Measurements from ENCODE around the gene DNM2. TPM values are rescaled to one million over a fixed set of nuclear protein-coding genes. Genes with fewer than 3 reads are reported as not detected.
"Not testable (repeated sequence)": the region's sequence is repeated elsewhere in the genome, so short reads cannot be mapped to it uniquely, and the experiment has no call there.

DNM2 gene
- total RNA-seq, 4 donors from 2014 or later = 135 to 322 (median 173) TPM

DNA sequence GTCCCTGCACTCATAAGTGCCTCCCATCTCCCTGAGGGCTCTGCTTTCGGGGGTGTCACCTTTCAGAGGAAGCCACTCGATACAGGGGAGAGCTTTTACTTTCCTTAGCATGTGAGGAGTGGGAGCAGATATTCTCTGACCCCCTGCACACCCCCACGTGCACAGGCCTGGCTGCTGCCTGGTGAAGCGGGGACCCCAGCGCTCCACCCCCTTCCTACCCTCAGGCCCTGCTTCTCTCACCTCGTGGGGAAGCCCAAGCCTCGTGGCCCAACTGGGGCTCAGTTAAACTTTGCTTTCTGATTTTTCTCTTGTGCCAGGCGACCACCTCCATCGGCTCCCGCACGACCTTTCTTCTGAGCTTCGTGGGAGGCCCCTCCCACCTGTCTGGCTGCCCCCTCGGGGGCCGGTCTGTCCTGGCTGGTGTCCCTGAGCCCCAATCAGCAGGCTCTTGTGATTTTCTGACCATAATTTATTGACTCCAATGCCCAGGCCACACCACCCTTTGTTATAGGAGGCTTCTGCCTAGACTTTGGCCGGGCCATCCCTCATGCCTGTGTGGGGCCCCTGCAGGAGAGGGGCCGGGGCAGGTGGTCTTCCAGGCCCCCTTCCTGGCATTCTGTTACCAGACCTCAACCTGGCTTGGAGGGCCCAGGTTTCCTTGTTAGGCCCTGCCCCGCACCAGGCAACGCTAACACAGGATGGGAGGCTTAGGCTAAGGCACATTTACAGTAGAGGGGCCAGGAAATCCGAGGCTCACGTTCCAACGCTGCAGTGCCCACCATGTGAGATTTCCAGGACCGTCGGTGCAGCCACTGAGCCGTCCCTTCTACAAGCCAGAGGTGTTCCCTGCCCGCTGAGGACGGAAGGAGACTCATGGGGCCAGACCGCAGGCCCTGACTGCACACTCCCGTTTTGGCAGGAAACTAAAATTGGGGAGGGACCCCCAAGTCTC lies 114.4 kb downstream of the DNM2 start:
- no peak overlapping the region for H3K27ac ChIP-seq
- no peak for DNase-seq (ENCODE audit: low spot score in 2 of 2)
- peaks cover 65% of the 10 kb centered on the region for H3K36me3 ChIP-seq
- H3K4me1 ChIP-seq = peaks cover 17% of the 10 kb centered on the region
- no peaks in the 10 kb centered on the region for H3K27me3 ChIP-seq
- TF ChIP-seq POLR2A (IDR thresholded peaks at IDR 0.05) (no peak), EP300 (IDR thresholded peaks at IDR 0.05) (no peak), POLR2AphosphoS5 (IDR thresholded peaks at IDR 0.05) (no peak)
- TF ChIP-seq, protein P1, sequence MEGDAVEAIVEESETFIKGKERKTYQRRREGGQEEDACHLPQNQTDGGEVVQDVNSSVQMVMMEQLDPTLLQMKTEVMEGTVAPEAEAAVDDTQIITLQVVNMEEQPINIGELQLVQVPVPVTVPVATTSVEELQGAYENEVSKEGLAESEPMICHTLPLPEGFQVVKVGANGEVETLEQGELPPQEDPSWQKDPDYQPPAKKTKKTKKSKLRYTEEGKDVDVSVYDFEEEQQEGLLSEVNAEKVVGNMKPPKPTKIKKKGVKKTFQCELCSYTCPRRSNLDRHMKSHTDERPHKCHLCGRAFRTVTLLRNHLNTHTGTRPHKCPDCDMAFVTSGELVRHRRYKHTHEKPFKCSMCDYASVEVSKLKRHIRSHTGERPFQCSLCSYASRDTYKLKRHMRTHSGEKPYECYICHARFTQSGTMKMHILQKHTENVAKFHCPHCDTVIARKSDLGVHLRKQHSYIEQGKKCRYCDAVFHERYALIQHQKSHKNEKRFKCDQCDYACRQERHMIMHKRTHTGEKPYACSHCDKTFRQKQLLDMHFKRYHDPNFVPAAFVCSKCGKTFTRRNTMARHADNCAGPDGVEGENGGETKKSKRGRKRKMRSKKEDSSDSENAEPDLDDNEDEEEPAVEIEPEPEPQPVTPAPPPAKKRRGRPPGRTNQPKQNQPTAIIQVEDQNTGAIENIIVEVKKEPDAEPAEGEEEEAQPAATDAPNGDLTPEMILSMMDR (IDR thresholded peaks at IDR 0.05) = no peak
- no peaks in the 10 kb centered on the region for H3K9me3 ChIP-seq
- no peak overlapping the region for H3K4me3 ChIP-seq
- WGBS = 79% methylated on average over 21 of the region's 28 CpGs

DNA sequence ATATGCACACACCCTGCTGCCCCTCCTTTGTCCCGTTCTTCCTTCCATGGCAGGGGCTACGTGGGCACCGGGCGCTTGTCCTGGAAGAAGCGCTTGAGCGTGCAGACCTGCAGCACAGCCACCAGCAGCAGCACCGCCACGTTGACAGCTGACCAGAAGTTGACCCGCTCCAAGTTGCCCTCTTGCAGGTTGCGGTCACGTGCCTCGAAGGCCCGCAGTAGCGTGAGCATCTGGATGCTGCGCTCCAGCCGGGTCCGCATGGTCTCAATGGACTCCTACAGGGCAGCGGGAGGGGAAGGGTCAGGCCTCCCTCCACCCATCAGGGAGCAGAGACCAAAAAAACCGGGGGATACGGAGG lies 115.0 kb downstream of the DNM2 start:
- Histone ChIP-seq H3K4me3 (no peak overlapping the region), H3K27me3 (no peaks in the 10 kb centered on the region), H3K4me1 (peaks cover 17% of the 10 kb centered on the region), H3K27ac (no peak overlapping the region), H3K9me3 (no peaks in the 10 kb centered on the region), H3K36me3 (peaks cover 58% of the 10 kb centered on the region)
- TF ChIP-seq POLR2AphosphoS5 (IDR thresholded peaks at IDR 0.05) = no peak
- 90% methylated on average over 20 of the region's 20 CpGs for WGBS
- DNase-seq (ENCODE audit: low spot score in 2 of 2) = no peak

DNA sequence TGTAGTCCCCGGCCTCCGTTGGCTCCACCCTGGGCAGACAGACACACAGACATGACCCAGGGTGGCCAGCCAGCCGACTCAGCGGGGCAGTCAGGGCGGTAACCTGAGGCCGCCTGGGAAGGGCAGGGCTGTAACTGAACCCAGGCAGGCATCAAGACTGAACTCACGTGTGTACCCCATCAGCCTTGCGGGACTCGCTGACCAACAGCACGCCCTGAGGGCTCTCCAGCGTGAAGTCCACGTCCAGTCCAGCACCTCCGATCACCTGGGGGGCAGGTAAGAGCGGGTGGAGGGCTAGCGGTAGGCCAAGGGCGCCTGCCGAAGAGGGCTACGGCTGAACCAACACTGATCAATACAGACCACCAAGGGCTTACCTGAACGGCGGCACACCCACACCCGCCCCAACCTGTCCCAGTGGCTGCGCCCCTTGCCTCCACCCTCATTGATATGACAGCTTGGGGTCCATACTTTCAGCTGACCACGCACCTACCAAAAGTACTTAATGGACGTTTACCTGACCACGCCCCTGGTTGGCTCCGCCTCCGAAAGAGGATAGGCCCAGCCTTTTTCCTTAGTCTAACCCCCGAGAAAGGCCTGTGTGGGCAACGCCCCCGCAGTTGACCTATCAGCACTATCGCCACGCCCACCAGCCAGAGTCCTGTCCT lies 117.3 kb downstream of the DNM2 start:
- Histone ChIP-seq H3K4me1 (peaks cover 17% of the 10 kb centered on the region), H3K4me3 (peak overlapping the region; percentile 81), H3K27ac (peak overlapping the region; percentile 99), H3K36me3 (peaks cover 37% of the 10 kb centered on the region), H3K9me3 (no peaks in the 10 kb centered on the region), H3K27me3 (no peaks in the 10 kb centered on the region)
- DNase-seq (ENCODE audit: low spot score in 2 of 2) = no peak
- 42% methylated on average over 32 of the region's 32 CpGs for WGBS
- TF ChIP-seq POLR2AphosphoS5 (IDR thresholded peaks at IDR 0.05) = no peak
- no peak for TF ChIP-seq EP300 (IDR thresholded peaks at IDR 0.05)
- TF ChIP-seq, protein P1 (IDR thresholded peaks at IDR 0.05) = no peak
- TF ChIP-seq POLR2A (IDR thresholded peaks at IDR 0.05) = no peak

DNA sequence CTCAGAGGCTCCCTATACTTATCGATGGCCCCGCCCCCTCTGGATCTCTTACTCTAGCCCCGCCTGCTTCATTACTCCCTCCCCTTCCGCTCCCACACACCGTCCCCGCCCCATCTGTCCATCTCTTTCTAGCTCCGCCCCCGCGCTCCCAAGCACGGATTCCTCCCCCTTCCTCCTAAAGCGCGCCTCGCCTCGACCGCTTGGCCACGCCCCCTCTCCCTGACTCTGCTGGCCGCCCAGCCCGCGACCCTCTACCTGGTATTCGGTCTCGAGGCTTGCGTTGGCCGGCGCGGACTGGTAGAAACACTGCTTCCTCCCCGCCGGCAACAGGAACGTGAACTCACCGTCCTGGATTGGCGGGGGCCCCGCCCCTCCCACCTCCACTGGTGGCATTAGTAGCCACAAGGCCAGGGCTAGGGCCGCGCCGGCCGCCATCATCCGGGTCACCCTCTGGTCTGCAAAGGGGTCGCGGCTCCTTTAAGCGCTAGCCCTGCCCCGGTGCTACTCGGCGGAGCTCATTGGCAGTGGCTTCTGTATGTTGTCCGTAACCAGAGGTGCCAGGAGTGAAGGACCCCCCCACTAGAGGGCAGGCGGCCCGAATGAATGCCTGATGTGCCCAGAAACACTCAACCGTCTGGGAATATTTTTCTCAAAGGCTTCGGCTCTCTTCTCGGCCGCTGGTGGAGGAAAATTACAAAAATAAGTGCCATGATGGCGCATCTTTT lies 118.0 kb downstream of the DNM2 start, which contains the start of gene TMED1:
TMED1 (minus strand) TSS at position 459 of the 725 bp plus-strand sequence; CDS start at position 438, 21 bp downstream.
- H3K27ac ChIP-seq = peak within 1 kb of the TSS; percentile 99
- H3K4me1 ChIP-seq = peaks cover 17% of the 10 kb centered on the region
- peak; percentile 100 for DNase-seq (ENCODE audit: low spot score in 2 of 2)
- WGBS = under 1% methylated on average over 39 of the region's 50 CpGs
- no peaks in the 10 kb centered on the region for H3K9me3 ChIP-seq
- H3K27me3 ChIP-seq = no peaks in the 10 kb centered on the region
- peak within 1 kb of the TSS; percentile 81 for H3K4me3 ChIP-seq
- peak in 2 of 3 donors; percentile 81 to 89 for TF ChIP-seq POLR2AphosphoS5 (IDR thresholded peaks at IDR 0.05)
- TF ChIP-seq, protein P1 (IDR thresholded peaks at IDR 0.05) = peak in 1 of 2 donors; percentile 8
- TF ChIP-seq POLR2A (IDR thresholded peaks at IDR 0.05) = no peak
- no peak for TF ChIP-seq EP300 (IDR thresholded peaks at IDR 0.05)
- H3K36me3 ChIP-seq = peaks cover 30% of the 10 kb centered on the region

DNA sequence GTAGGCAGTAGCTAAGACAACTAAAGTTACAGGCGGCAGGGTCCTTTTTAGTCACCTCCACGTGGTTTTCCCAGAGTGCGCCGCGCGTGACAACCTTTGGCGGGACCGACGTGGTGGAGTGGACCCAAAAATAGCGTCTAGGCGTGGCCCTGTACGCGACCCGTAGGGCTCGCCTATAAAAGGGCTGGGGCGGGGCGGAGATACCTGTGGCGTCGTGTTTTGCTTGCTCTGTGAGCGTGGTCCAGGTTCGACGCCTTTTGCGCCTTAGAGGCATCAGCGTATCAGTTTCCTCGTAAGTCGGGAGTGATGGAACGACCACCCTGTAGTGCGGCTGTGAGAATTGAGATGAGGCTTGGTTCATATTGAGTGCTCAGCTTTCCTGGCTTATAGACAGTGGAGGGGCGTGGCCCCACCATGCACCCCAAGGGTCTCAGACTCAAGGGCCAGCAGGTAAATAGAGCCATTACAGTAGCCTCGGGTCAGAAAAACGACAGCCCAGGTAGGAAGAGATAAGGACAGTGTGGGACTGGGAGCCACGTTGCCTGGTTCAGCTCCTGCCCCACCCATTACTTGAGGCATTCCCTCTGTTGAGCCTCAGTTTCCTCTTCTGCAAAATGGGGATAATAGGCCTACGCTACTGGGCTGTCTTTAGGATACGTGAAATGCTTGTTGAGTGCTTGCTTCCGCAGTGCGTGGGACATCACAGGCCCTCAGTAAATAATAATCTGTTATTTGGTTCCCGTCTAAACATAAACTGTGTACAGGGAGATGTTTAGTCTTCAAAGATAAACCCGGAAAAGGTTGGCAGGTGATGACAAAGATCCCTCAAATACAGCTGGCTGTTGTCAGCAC lies 118.8 kb downstream of the DNM2 start:
- H3K4me3 ChIP-seq = peak overlapping the region; percentile 81
- H3K36me3 ChIP-seq = peaks cover 23% of the 10 kb centered on the region
- H3K27ac ChIP-seq = peak overlapping the region; percentile 99
- peak; percentile 87 to 90 for DNase-seq (ENCODE audit: low spot score in 2 of 2)
- 35% methylated on average over 37 of the region's 38 CpGs for WGBS
- H3K9me3 ChIP-seq = no peaks in the 10 kb centered on the region
- H3K4me1 ChIP-seq = peaks cover 17% of the 10 kb centered on the region
- no peaks in the 10 kb centered on the region for H3K27me3 ChIP-seq
- TF ChIP-seq POLR2AphosphoS5 (IDR thresholded peaks at IDR 0.05) = peak in 1 of 3 donors; percentile 68
- no peak for TF ChIP-seq EP300 (IDR thresholded peaks at IDR 0.05)

DNA sequence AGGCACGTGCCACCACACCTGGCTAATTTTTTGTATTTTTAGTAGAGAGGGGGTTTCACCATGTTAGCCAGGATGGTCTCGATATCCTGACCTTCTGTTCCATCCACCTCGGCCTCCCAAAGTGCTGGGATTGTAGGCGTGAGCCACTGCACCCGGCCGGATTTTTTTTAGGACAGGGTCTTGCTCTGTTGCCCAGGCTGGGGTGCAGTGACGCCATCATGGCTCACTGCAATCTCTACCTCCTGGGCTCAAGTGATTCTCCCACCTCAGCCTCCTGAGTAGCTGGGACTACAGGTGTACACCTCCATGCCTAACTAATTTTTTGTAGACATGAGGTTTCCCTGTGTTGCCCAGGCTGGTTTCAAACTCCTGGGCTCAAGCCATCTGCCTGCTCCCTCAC lies 119.8 kb downstream of the DNM2 start:
- 95% methylated on average over 7 of the region's 7 CpGs for WGBS
- not testable (repeated sequence) for H3K27me3 ChIP-seq; H3K4me3 ChIP-seq; DNase-seq (ENCODE audit: low spot score in 2 of 2); H3K9me3 ChIP-seq; H3K27ac ChIP-seq
- H3K4me1 ChIP-seq = peaks cover 17% of the 10 kb centered on the region
- peaks cover 13% of the 10 kb centered on the region for H3K36me3 ChIP-seq

Data from suprapubic skin (tissue), 4 donors.